LNCAP (cell line): Measurements from ENCODE around the gene CSNK1D.

Experiments used
- TF ChIP-seq, protein P1 (sequence below): fragments of 450-650 bp; IDR thresholded peaks from 2 replicates; pipeline ENCODE4 v1.5.1; 2017; ENCODE audit warnings: mild to moderate bottlenecking

The CSNK1D gene

DNA sequence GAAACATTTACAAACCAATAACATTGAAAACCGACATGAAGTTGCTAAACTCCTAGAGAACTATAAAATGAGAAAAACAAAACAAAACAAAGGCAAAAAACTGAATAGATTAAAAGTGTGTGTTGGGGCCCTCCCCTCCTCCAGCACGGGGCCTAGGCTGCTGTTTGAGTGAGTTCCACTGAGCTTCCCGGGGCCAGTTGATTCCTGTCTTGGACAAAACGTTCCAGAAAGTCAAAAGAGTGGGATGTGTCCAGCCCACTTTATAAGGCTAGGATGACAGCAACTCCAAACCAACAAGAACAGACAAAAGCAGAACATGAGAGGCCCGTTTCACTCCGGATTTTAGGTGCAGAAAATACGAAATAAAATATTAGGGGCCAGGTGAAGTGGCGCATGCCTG is 11.6 kb upstream of the CSNK1D start:
- TF ChIP-seq, protein P1, sequence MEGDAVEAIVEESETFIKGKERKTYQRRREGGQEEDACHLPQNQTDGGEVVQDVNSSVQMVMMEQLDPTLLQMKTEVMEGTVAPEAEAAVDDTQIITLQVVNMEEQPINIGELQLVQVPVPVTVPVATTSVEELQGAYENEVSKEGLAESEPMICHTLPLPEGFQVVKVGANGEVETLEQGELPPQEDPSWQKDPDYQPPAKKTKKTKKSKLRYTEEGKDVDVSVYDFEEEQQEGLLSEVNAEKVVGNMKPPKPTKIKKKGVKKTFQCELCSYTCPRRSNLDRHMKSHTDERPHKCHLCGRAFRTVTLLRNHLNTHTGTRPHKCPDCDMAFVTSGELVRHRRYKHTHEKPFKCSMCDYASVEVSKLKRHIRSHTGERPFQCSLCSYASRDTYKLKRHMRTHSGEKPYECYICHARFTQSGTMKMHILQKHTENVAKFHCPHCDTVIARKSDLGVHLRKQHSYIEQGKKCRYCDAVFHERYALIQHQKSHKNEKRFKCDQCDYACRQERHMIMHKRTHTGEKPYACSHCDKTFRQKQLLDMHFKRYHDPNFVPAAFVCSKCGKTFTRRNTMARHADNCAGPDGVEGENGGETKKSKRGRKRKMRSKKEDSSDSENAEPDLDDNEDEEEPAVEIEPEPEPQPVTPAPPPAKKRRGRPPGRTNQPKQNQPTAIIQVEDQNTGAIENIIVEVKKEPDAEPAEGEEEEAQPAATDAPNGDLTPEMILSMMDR = no peak

DNA sequence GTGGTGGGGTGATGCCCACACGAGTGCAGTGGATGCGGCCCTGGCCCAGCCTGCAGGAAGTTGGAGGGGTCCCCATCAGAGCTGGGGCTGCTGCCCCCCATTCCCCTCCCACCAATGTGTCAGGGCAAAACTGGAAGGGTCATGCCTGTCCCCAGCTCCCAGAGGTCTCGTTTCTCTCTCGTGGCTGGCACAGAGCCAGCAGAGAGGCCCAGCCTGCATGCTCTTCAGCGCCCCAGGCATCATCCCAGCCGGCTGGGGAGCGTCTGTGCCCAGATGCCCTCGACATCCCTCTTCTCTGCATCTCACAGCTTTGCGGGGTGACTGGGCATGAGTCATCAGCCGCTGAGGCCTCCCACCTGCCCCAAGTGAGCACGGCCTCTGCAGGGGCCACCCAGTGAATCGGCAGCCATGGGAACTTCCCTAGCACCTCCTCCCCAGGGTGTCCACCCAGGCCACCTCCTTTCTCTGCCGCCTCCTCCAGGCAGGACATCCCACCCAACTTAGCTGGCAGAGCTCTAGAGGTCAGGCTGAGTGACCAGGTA is 9.8 kb upstream of the CSNK1D start:
- TF ChIP-seq, protein P1 = no peak

DNA sequence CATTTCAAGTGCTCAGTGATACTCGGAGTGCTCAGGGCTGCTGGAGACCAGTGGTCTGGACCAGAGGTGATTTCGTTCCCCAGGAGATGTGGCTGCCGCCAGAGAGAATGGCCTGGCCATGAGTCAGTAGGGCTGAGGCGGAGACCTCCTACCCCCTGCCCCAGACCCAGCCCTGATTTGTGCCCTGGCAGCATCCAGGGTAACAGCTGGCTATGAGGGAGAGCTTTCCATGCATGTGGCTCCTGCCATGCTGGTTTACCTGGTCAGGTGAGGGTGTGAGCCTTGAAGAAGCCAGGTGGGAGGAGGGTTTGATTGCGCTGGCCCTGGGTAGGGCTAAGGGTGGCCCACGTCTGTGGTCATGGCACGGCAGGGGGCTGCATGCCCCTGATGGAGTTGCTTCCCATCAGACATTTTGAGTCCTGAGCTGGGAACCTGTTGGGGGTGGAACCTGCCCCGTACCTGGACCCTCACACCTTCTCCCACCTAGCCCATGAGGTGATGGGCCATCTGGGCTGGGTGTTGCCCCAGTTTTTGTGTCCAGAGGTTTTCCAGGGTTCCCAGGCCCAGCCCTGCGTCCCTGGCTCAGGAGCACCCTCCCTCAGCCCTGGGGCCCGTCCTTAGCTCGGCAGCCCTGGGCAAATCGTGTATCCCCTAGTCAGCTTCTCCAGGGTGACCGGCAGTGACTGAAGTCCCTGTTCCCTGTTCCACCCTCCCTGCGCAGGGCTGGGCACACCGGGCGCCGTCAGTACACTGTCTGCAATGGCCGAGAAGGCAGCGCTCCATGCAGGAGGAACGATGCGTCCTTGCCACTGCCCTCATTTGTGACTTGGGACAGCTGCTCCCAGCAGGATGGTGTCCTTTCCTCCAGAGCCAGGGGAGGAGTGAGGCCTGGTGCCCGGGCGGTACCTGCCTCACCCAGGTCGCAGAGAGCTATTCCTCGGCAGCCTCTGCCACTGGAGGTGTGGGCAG is 9.0 kb upstream of the CSNK1D start:
- TF ChIP-seq, protein P1 = no peak

DNA sequence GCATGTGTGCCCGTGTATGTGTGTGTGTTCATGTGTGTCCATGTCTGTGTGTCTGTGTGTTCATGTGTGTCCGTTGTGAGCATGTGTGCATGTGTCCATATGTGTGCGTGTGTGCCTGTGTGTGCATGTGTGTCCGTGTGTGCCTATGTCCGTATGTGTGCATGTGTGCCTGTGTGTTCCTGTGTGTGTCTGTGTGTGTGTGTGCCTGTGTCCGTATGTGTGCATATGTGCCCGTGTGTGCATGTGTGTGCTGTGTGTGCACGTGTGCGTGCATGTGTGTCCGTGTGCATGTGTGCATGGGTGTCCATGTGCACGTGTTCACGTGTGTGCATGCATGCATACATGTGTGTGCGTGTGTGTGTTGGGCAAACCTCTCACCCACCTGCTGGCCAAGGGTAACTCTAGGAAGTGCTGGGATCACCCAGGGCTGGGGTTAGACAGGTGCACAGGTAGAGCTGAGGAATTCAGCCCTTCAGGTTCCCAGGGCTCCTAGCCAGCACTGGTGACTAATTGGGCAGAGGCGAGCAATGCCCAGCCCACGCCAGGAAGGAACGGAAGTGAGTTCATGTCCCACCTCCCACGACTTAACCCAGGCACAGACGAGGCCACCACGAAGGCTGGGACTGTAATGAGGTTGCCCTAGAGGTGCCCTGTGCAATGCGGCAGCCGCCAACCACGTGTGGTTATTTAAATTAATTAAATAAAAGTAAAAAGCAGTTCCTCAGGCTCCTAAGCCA is 8.2 kb upstream of the CSNK1D start:
- TF ChIP-seq, protein P1 = no peak

DNA sequence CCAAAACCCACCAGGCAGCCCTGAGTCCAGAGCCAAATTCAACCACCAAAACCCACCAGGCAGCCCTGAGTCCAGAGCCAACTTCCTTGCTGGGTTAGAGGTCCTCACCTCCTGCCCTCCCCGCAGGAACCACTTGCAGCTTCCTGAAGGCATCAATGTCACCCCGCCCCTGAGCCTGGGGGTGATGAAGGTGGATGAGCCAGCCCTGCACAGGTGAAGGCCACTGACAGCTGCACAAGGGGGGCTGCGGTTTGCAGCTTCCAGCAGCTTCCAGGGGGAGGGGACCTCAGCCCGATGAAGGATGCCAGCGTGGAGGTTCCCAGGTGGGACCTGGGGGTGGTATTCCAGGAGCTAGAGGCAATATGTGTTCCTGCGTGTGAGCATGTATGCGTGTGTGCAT is 7.6 kb upstream of the CSNK1D start:
- TF ChIP-seq, protein P1 = no peak

DNA sequence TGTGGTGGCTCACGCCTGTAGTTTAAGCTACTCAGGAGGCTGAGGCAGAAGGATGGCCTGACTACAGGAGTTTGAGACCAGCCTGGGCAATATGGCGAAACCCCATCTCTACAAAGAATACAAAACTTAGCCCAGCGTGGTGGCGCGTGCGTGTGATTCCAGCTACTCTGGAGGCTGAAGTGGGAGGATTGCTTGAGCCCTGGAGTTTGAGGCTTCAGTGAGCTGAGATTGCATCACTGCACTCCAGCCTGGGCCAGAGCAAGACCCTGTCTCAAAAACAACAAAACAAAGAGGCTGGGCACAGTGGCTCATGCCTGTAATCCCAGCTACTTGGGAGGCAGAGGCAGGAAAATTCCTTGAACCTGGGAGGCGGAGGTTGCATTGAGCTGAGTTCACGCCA is 7.0 kb upstream of the CSNK1D start:
- TF ChIP-seq, protein P1 = no peak

DNA sequence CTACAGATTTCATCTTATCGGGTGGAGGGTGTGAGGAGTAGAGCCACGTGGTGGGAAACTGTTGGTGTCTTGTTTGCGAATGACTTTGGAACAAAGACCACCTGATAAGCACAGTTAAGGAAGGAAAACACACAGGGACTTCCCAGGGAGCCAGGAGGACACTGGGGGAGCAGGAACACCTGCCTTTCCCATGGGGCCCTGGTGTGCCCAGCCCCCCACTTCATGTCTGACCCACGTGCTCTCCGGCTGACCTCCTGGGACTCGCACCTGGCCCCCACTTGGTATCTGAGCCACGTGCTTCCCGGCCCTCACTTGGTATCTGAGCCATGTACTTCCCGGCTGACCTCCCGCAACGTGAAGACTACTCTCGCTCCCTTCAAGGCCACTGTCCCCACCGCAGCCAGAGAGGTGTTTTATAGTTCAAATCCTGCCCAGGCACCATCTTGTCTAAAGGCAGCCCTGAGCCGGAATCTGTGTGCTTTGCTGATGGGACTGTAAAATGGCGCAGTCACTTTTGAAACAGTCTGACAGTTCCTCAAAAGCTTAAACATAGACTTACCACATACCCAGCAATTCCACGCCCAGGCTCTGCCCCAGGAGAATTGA is 5.4 kb upstream of the CSNK1D start:
- TF ChIP-seq, protein P1 = no peak
